ENCODE results near the gene SRP9.
"Not testable (repeated sequence)": the region's sequence is repeated elsewhere in the genome, so short reads cannot be mapped to it uniquely, and the experiment has no call there.

The SRP9 gene

GRCh38 chr1:225772848-225773247 lies 4.8 kb upstream of the SRP9 start:
- no peak for DNase-seq (ENCODE audit: extremely low read depth in 1 of 2, low read depth in 1 of 2)

- DNase-seq (ENCODE audit: extremely low read depth in 1 of 2, low read depth in 1 of 2) = no peak
Observed at GRCh38 chr1:225774281-225775147, 3.1 kb upstream of the SRP9 start.

GRCh38 chr1:225776294-225776693 lies 1.3 kb upstream of the SRP9 start:
- no peak for DNase-seq (ENCODE audit: extremely low read depth in 1 of 2, low read depth in 1 of 2)

GRCh38 chr1:225777058-225777582 lies 506 bp upstream of the SRP9 start:
- DNase-seq (ENCODE audit: extremely low read depth in 1 of 2, low read depth in 1 of 2) = no peak

- DNase-seq (ENCODE audit: extremely low read depth in 1 of 2, low read depth in 1 of 2) = no peak
Observed at GRCh38 chr1:225778337-225778669, 677 bp downstream of the SRP9 start.

GRCh38 chr1:225779165-225779564 lies 1.5 kb downstream of the SRP9 start:
- not testable (repeated sequence) for DNase-seq (ENCODE audit: extremely low read depth in 1 of 2, low read depth in 1 of 2)

- no peak for DNase-seq (ENCODE audit: extremely low read depth in 1 of 2, low read depth in 1 of 2)
Observed at GRCh38 chr1:225780134-225780533, 2.5 kb downstream of the SRP9 start.

- DNase-seq (ENCODE audit: extremely low read depth in 1 of 2, low read depth in 1 of 2) = no peak
Observed at GRCh38 chr1:225780630-225781029, 3.0 kb downstream of the SRP9 start.

GRCh38 chr1:225789142-225789541 lies 11.5 kb downstream of the SRP9 start:
- not testable (repeated sequence) for DNase-seq (ENCODE audit: extremely low read depth in 1 of 2, low read depth in 1 of 2)

- DNase-seq (ENCODE audit: extremely low read depth in 1 of 2, low read depth in 1 of 2) = no peak
Observed at GRCh38 chr1:225794954-225795353, 17.3 kb downstream of the SRP9 start.

- DNase-seq (ENCODE audit: extremely low read depth in 1 of 2, low read depth in 1 of 2) = not testable (repeated sequence)
Observed at GRCh38 chr1:225796097-225796496, 18.5 kb downstream of the SRP9 start.

- not testable (repeated sequence) for DNase-seq (ENCODE audit: extremely low read depth in 1 of 2, low read depth in 1 of 2)
Observed at GRCh38 chr1:225801146-225801545, 23.5 kb downstream of the SRP9 start.

GRCh38 chr1:225806249-225806648 lies 28.6 kb downstream of the SRP9 start:
- no peak for DNase-seq (ENCODE audit: extremely low read depth in 1 of 2, low read depth in 1 of 2)

- DNase-seq (ENCODE audit: extremely low read depth in 1 of 2, low read depth in 1 of 2) = not testable (repeated sequence)
Observed at GRCh38 chr1:225806736-225807135, 29.1 kb downstream of the SRP9 start.

GRCh38 chr1:225808136-225808535 lies 30.5 kb downstream of the SRP9 start:
- DNase-seq (ENCODE audit: extremely low read depth in 1 of 2, low read depth in 1 of 2) = no peak

GRCh38 chr1:225809842-225810578 lies 32.4 kb downstream of the SRP9 start, which contains the start of gene EPHX1:
Gene EPHX1 (plus strand): TSS chr1:225810124. CDS start chr1:225828730, 18,606 bp downstream.
- peak; percentile 60 to 63 for DNase-seq (ENCODE audit: extremely low read depth in 1 of 2, low read depth in 1 of 2)

- DNase-seq (ENCODE audit: extremely low read depth in 1 of 2, low read depth in 1 of 2) = not testable (repeated sequence)
Observed at GRCh38 chr1:225810579-225811538, 33.2 kb downstream of the SRP9 start.

GRCh38 chr1:225811622-225812487 lies 34.2 kb downstream of the SRP9 start:
- DNase-seq (ENCODE audit: extremely low read depth in 1 of 2, low read depth in 1 of 2) = no peak

- DNase-seq (ENCODE audit: extremely low read depth in 1 of 2, low read depth in 1 of 2) = no peak
Observed at GRCh38 chr1:225812488-225813213, 35.0 kb downstream of the SRP9 start.
